Activated CD4-positive, CD25-positive, alpha-beta regulatory T cell treated with anti-CD3 and anti-CD28 coated beads, Interleukin-2, amount 50 U/mL, for 16 hours (primary cell): Measurements from ENCODE around the gene IFRD1.
"Not testable (repeated sequence)": the region's sequence is repeated elsewhere in the genome, so short reads cannot be mapped to it uniquely, and the experiment has no call there.

ENCODE experiments used
- DNase-seq: peaks from one replicate; pipeline ENCODE4 v3.0.0-alpha.2; 2020; ENCODE audit warnings: low read depth, low spot score

Gene IFRD1

GRCh38 chr7:112442210-112442609 lies 8.1 kb upstream of the IFRD1 start:
- no peak for DNase-seq

DNA sequence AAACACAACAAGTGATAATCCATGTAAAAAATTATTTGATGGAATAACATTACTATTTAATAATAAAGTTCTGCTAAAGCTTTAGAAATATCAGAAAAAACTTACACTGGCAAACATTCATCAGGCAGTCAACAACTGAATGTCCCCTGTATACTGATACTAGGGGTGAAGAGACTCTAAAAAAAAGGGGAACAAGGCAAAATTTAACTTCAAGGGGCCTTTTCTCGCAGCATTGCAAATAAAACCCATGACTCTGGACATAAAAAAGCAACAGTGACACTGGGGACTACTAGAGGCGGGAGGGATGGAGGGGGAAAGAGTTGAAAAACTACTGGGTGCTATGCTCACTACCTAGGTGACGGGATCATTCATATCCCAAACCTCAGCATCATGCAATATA lies 5.8 kb upstream of the IFRD1 start:
- no peak for DNase-seq

- DNase-seq: no peak
Measured at GRCh38 chr7:112446431-112446830, 3.8 kb upstream of the IFRD1 start.

- DNase-seq: no peak
Measured at GRCh38 chr7:112447406-112447805, 2.9 kb upstream of the IFRD1 start.

GRCh38 chr7:112448381-112448780 lies 1.9 kb upstream of the IFRD1 start:
- no peak for DNase-seq

DNA sequence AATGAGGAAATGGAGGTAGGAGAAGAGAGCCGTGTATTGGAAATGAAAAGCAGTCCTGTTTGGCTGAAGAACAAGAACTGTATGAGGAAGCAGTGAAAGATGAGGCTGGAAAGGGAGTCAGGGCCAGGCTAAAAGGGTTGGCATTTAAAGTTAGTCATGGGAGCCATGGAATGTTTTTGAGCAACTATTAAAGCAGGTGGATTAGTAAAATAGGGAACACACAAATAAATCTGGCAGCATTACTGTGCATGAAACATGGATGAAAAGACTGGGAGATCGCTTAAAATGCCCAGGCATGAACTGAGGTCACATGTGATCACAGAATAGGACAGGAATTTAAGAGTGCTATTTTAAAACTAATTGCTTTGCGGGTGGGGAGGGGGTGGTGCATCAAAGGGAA lies 1.4 kb upstream of the IFRD1 start:
- DNase-seq: no peak

GRCh38 chr7:112449353-112449752 lies 907 bp upstream of the IFRD1 start:
- peak; percentile 10 for DNase-seq

DNA sequence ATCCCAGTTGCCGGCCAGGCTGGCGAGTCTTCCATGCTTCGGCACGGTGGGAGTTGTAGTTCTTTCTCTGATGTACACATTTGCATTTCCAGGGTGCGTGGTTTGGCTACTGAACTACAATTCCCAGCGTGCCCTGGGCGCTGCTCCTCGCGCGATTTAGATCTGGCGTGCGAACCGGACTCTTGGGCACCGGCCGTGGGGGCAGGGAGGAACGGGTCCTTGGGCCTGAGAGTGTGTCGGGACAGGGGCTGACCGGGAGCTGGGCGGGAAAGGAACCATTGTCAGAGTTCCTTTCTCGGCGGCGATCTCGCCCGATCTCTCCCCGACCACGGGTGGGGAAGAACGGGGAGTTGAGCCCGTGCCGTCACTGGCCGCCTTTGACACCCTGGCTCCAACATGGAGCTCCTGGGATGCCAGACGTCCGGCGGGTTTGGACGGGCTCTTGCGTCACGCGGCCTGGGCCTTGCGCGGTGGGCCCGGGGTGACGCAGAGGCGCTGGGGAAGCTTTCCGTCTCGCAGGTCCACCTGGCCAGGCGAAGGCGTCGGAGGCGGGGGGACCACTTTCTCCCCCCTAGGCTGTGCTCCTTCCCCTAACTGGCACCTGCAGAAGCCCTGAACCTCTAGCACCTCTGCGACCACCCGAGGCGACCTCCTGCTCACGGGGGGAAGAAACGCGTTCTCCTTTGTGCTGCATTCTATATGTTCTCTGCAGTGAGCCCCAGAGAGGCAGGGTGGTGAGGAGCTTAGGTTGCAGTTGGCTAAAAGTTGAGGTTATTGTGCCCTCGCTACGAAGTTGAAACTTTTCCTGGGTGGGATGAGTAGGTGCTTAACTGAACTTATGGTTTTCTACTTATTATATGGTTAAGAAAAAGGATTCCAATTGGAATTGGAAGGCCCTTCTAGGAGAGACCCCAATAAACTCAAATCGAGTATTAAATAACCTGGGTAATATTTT lies 824 bp downstream of the IFRD1 start:
- peak; percentile 76 for DNase-seq

GRCh38 chr7:112452102-112452888 lies 2.0 kb downstream of the IFRD1 start:
- DNase-seq: no peak

- no peak for DNase-seq
Measured at GRCh38 chr7:112453505-112454171, 3.4 kb downstream of the IFRD1 start.

GRCh38 chr7:112454191-112454590 lies 3.9 kb downstream of the IFRD1 start:
- DNase-seq: not testable (repeated sequence)

DNA sequence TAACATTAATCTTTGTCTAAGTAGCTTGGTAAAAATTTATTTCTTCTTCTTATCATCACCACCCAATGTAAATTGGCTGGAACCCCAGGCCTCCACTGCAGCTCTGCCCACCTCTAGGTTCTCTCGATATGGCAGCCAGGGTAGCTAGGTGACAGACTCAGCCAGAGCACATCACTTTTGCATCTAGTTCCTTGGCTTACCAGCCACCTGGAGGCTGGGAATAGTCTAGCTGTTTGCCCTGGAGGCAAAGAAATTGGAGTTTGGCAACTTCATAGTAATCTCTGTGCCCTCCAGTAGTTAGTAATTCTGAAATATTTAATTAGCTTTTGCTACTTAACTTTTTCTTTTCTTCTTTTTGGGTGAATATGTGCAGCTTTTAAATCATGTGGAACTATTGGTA lies 9.4 kb downstream of the IFRD1 start:
- DNase-seq: no peak

DNA sequence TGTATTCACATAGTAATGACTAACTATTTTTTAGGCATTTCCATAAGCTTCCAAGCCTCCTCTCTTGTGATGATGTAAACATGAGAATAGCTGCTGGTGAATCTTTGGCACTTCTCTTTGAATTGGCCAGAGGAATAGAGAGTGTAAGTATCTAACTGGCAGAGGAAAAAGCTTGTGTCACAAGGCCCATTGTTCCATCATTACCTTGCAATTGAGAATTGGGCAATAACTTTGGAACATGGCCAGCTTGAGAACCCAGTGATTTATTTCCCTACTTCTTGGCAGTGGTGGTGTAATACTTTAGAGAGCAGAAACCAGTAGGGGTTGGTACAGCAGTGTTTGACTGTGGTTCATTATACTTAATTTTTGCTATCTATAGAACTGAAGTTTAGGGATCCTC lies 12.0 kb downstream of the IFRD1 start:
- DNase-seq: no peak

- DNase-seq: no peak
Measured at GRCh38 chr7:112467867-112468266, 17.6 kb downstream of the IFRD1 start.

- DNase-seq: no peak
Measured at GRCh38 chr7:112470194-112470593, 19.9 kb downstream of the IFRD1 start.

DNA sequence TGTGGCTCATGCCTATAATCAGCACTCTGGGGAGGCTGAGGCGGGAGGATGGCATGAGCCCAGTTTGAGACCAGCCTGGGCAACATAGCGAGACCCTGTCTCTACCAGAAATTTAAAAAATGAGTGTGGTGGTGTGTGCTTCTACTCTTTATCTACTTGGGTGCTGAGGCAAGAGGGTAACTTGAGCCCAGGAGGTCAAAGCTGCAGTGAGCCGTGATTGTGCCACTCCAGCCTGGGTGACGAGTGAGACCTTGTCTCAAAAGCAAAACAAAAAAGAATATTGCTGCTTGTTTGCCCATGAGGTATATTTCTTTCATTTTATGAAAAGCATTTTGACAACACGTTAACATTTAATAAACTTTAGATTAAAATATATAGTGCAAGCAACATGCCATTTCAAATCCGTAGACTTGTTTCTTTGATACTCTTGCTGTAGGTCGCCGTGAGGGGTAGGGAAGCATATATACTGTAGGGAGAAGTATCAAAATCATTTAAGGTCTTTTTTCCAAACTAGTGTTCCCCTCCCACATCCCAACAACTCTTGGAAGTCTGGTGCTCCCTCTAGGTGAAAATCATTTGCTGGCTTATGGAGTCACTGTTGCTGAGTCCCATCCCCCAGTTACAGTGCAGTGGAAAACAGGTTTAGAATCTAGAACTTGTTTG lies 26.3 kb downstream of the IFRD1 start:
- DNase-seq: no peak

- no peak for DNase-seq
Measured at GRCh38 chr7:112481121-112481736, 31.0 kb downstream of the IFRD1 start.

GRCh38 chr7:112481833-112482670 lies 31.8 kb downstream of the IFRD1 start:
- DNase-seq: no peak

GRCh38 chr7:112484671-112485167 lies 34.5 kb downstream of the IFRD1 start:
- no peak for DNase-seq

DNA sequence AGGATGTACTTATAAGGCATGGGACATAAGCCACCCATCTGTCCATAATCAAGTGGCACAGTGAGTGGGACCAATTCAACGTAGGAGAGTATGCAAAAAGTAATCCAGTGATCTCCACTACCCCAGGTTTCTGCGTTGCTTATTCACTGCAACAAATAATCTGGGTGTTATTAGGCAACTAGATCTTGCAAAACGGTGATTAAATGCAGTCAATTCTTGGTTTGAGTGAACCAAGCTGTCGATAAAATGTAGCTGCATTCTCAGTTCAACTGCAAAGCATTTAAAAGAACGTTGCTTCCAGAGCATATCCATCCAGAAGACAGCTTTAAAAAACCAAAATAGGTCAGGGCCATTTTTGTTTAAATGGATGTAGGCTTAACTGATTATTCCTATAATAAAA lies 35.5 kb downstream of the IFRD1 start:
- DNase-seq: no peak
